ENCODE measurements around the gene EVC2. TPM values are rescaled to one million over a fixed set of nuclear protein-coding genes. Genes with fewer than 3 reads are reported as not detected.

Gene EVC2
- total and polyA plus RNA-seq, 8 donors: 4.1 to 11.0 (median 9.4) TPM

- DNase-seq (no peak), ATAC-seq (no peak)
- Histone ChIP-seq H3K36me3 (peaks cover 0 to 21% of the 10 kb centered on the region in 2 donors), H3K4me1 (no peaks in the 10 kb centered on the region), H3K4me3 (no peak overlapping the region), H3K9me3 (no peaks in the 10 kb centered on the region), H3K27ac (no peak overlapping the region), H3K27me3 (no peaks in the 10 kb centered on the region)
- intact Hi-C loops (cut with DNase I): no loop called here
- TF ChIP-seq, protein P1, sequence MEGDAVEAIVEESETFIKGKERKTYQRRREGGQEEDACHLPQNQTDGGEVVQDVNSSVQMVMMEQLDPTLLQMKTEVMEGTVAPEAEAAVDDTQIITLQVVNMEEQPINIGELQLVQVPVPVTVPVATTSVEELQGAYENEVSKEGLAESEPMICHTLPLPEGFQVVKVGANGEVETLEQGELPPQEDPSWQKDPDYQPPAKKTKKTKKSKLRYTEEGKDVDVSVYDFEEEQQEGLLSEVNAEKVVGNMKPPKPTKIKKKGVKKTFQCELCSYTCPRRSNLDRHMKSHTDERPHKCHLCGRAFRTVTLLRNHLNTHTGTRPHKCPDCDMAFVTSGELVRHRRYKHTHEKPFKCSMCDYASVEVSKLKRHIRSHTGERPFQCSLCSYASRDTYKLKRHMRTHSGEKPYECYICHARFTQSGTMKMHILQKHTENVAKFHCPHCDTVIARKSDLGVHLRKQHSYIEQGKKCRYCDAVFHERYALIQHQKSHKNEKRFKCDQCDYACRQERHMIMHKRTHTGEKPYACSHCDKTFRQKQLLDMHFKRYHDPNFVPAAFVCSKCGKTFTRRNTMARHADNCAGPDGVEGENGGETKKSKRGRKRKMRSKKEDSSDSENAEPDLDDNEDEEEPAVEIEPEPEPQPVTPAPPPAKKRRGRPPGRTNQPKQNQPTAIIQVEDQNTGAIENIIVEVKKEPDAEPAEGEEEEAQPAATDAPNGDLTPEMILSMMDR (IDR thresholded peaks at IDR 0.05): no peak
Observed at GRCh38 chr4:5676763-5677162, 31.6 kb downstream of the EVC2 start.

GRCh38 chr4:5666741-5667140, 41.6 kb downstream of the EVC2 start:
- intact Hi-C loops (cut with DNase I): no loop called here
- Histone ChIP-seq H3K36me3 (peaks cover 0 to 11% of the 10 kb centered on the region in 2 donors), H3K4me3 (no peak overlapping the region), H3K27me3 (no peaks in the 10 kb centered on the region), H3K4me1 (no peaks in the 10 kb centered on the region), H3K27ac (no peak overlapping the region), H3K9me3 (peaks cover 0 to 7% of the 10 kb centered on the region in 2 donors)
- TF ChIP-seq, protein P1 (IDR thresholded peaks at IDR 0.05): no peak
- DNase-seq: no peak
- ATAC-seq: no peak

GRCh38 chr4:5664778-5665177, 43.6 kb downstream of the EVC2 start:
- no peaks in the 10 kb centered on the region for H3K27me3 ChIP-seq
- no peak for ATAC-seq
- TF ChIP-seq, protein P1 (IDR thresholded peaks at IDR 0.05): no peak

DNA sequence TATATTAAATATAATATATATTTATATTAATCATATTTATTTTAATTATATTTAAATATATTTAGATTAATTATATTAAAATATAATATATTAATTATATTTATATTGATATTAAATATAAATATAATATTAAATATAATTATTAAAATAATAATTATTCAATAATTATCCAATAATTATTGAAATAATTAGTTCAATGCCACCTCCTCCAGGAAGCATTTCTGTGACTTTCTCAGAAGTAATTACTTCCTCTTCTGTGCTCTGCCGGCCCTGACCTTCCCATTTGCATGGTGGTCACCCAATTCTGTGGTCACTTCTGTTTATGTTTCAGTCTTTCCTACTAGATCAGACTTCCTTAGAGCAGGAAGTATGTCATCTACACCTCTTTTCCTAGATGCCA, 45.8 kb downstream of the EVC2 start:
- H3K4me3 ChIP-seq: no peak overlapping the region
- H3K27me3 ChIP-seq: no peaks in the 10 kb centered on the region
- no peaks in the 10 kb centered on the region for H3K4me1 ChIP-seq
- TF ChIP-seq, protein P1 (IDR thresholded peaks at IDR 0.05): no peak
- ATAC-seq (no peak), DNase-seq (no peak)
- intact Hi-C loops (cut with DNase I): no loop called here
- H3K27ac ChIP-seq: no peak overlapping the region
- H3K9me3 ChIP-seq: peaks cover 0 to 9% of the 10 kb centered on the region in 2 donors
- H3K36me3 ChIP-seq: peaks cover 0 to 21% of the 10 kb centered on the region in 2 donors

More at GRCh38 chr4:5664778-5665177, 43.6 kb downstream of the EVC2 start:
- DNase-seq: no peak
- Histone ChIP-seq H3K36me3 (peaks cover 0 to 21% of the 10 kb centered on the region in 2 donors), H3K9me3 (peaks cover 0 to 13% of the 10 kb centered on the region in 2 donors), H3K4me3 (no peak overlapping the region), H3K27ac (no peak overlapping the region), H3K4me1 (no peaks in the 10 kb centered on the region)
- intact Hi-C loops (cut with DNase I): no loop called here

- peaks cover 0 to 21% of the 10 kb centered on the region in 2 donors for H3K36me3 ChIP-seq
- intact Hi-C loops (cut with DNase I): no loop called here
- H3K27me3 ChIP-seq: no peaks in the 10 kb centered on the region
- DNase-seq (no peak), ATAC-seq (no peak)
- peaks cover 0 to 6% of the 10 kb centered on the region in 2 donors for H3K9me3 ChIP-seq
- H3K4me3 ChIP-seq: no peak overlapping the region
- TF ChIP-seq, protein P1 (IDR thresholded peaks at IDR 0.05): no peak
- no peak overlapping the region for H3K27ac ChIP-seq
- H3K4me1 ChIP-seq: no peaks in the 10 kb centered on the region
Observed at GRCh38 chr4:5661237-5661636, 47.1 kb downstream of the EVC2 start.
